Ramos (cell line): ENCODE results near the gene DMPK.
"Not testable (repeated sequence)": the region's sequence is repeated elsewhere in the genome, so short reads cannot be mapped to it uniquely, and the experiment has no call there.

ENCODE experiments used
- in situ Hi-C: fragments of 300-500 bp; cut with MboI; formaldehyde crosslinking; loops from one replicate; pipeline ENCODE4 v1.14.3; 2022; ENCODE audit warnings: low sequenced_read_pairs; ENCODE audit not compliant: unreplicated experiment

Gene DMPK

GRCh38 chr19:45753548-45753947 lies 28.7 kb downstream of the DMPK start:
- in situ Hi-C loops, result no loop called here

DNA sequence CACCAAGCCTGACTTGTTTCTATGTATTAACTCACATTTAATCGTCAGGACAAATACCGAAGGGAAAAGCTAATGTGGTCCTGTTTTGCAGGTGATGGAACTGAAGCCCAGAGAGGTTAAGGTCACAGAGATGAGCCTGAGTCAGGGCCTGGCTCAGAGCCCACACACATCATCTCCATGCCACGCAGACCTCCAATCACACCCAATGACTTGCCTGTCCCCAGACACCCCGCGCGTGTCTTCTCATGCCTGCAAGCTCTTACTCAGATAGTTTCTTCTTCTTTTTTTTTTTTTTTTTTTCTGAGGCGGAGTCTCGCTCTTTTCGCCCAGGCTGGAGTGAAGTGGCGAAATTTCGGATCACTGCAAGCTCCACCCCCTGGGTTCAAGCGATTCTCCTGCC lies 29.7 kb downstream of the DMPK start:
- in situ Hi-C loops, result no loop called here

DNA sequence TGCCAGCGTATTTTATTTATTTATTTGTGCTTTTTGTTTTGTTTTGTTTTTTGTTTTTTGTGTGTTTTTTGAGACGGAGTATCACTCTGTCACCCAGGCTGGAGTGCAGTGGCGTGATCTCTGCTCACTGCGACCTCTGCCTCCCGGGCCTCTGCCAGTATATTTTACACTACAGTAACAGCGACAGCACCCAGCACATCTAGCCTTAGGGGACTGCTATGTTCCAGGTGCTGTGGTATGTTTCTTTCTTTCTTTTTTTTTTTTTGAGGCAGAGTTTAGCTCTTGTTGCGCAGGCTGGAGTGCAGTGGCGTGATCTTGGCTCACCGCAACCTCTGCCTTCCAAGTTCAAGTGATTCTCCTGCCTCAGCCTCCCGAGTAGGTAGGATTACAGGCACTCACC lies 30.8 kb downstream of the DMPK start:
- in situ Hi-C loops, result not testable (repeated sequence)

GRCh38 chr19:45747513-45747912 lies 34.8 kb downstream of the DMPK start:
- in situ Hi-C loops, result no loop called here

GRCh38 chr19:45746866-45747265 lies 35.4 kb downstream of the DMPK start:
- in situ Hi-C loops, result no loop called here

GRCh38 chr19:45745606-45746005 lies 36.7 kb downstream of the DMPK start:
- in situ Hi-C loops, result no loop called here

DNA sequence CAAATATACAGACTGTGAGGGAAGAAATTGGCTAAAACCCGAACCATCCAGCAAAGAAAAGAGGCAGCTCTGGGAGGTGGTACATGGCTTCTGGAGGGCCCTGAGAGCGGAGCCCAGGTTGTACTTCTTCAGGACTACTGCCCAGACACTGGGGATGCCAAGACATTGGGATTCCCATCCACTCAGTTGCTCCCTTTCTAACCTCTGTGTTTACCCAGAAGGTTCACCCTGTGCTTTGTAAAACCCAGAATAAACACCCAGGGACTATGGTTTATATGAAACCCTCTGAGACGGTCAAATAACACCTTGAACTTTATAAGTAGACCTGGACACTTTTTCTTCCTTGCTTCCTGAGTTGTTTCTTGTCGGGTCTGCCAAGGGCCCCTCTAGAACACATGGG lies 39.3 kb downstream of the DMPK start:
- in situ Hi-C loops, result no loop called here

DNA sequence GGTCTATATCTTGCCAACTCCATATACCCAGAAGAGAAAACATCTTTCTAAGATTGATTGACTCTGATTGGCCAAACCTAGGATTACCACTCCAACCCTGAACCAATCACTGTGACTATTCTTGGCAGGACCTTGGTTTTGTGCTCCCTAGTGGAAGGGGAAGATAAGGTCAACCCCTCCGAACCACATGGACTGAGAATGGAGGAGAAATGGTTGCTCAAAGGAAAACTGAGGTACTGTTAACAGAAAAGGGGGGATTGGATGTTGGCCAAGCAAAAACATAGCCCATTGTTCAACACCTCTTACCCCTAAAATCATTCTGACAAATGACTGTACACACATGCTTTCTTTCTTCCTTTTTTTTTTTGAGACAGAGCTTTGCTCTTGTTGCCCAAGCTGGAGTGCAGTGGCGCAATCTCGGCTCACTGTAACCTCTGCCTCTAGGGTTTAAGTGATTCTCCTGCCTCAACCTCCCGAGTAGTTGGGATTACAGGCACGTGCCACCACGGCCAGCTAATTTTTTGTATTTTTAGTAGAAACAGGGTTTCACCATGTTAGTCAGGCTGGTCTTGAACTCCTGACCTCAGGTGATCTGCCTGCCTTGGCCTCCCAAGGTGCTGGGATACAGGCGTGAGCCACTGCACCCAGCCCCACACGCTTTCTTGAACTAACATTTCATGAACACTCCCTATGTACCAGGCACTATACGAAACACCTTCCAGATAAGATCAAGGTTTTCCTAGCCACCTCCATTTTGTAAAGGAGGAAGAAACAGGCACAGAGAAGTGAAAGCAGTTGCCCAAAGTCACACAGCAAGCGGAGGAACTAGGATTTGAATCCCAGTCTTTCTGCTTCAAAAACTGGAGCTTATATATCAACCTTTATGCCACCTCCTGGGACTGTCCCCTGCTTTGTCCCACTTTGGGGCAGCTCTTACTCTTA lies 42.5 kb downstream of the DMPK start:
- in situ Hi-C loops, result no loop called here

- in situ Hi-C loops, result no loop called here
Observed at GRCh38 chr19:45733160-45733810, 49.0 kb downstream of the DMPK start, which contains the start of gene MEIOSIN. Gene MEIOSIN (plus strand): TSS chr19:45733439. CDS start chr19:45735377, 1,938 bp downstream.

DNA sequence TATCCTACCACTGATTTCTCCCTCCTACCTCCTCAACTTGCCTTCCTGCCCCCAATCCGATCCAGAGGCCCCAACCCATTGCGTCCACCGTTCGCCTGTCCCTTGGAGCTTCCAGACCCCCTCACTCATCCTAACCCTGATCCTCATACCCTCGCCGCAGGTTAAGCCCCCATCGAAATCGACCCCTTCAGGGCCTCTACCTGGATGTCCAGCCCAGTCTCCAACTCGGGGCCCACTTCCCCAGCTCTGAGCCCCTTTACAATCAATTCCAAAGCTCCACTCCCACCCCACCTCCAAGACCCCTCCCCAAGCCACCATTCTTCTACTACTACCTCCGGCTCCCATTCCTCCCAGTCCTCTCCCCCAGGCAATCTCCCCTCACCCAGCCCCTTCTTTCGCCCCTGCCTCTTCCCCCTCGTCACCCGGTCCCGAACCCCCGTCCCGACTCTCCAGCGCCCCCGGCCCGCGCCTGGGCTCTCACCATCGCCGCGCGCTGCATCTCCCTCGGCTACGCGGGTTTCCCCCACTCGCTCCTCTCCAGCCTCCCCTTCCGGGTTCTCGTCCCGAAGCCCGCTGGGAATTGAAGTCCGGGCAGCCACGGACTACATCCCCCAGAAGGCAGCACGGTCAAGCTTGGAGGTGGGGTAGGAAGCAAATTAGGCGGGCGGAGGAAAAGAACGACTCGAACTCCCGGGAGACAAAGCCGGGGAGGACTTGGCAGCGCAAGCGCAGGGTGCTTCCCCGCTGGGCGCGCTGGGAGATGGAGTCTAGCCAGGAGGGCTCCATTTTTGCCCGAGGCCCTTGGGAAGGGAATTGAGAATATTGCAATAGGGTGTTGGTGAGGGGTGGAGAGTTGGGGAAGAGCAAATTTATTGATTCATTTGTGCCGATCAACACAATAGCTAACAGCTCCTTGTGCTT lies 51.7 kb downstream of the DMPK start, which contains the start of gene FBXO46:
Gene FBXO46, minus strand, starts transcription at position 529 of the 921 bp plus-strand sequence. CDS start 17,401 bp downstream, outside the sequence.
- in situ Hi-C loops, result no loop called here

DNA sequence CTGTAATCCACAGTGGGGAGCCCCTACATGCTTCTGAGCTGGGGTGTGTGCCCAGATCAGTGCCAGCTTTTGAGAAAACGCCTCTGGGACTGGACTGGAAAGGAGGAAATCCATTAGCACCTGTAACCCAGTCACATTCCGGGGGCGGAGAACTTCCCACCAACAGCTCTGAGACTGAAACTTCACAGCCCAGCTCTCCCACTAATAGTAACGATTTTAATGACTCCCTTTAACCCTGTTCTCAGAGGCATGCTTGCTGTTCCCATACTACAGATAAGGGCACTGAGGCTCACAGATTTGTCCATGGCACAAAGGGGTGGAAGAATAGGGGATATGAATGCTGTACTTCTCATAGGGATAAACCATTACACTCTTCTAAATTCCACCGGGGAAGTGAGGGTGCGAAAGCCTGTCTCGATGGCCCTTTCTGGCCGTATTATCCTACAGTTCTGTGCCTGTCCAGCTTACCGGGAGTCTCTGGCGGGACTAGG lies 52.4 kb downstream of the DMPK start:
- in situ Hi-C loops, result no loop called here

GRCh38 chr19:45728683-45729082 lies 53.6 kb downstream of the DMPK start:
- in situ Hi-C loops, result not testable (repeated sequence)

DNA sequence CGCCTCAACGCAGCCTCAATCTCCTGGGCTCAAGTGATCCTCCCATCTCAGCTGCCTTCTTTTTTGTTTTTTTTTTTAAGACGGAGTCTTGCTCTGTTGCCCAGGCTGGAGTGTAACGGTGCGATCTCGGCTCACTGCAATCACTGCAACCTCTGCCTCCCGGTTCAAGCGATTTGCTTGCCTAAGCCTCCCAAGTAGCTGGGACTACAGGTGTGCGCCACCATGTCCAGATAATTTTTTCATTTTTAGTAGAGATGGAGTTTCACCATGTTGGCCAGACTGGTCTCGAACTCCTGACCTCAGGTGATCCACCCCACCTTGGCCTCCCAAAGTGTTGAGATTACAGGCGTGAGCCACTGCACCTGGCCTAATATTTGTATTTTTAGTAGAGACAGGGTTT lies 62.2 kb downstream of the DMPK start:
- in situ Hi-C loops, result not testable (repeated sequence)
